ENCODE measurements around the gene MFGE8.
A peak's percentile ranks its signal among the peaks of the same experiment; 100 is the strongest.

The MFGE8 gene

GRCh38 chr15:88907111-88907510 lies 6.1 kb downstream of the MFGE8 start:
- H3K36me3 ChIP-seq = no peaks in the 10 kb centered on the region

GRCh38 chr15:88906551-88906950 lies 6.6 kb downstream of the MFGE8 start:
- H3K27ac ChIP-seq = no peak overlapping the region
- H3K36me3 ChIP-seq = no peaks in the 10 kb centered on the region
- H3K27me3 ChIP-seq = peaks cover 7% of the 10 kb centered on the region
- TF ChIP-seq CTCF (IDR thresholded peaks at IDR 0.05) = no peak
- H3K9me3 ChIP-seq = no peaks in the 10 kb centered on the region
- H3K4me3 ChIP-seq (ENCODE audit: low read depth in 1 of 2, low read length in 1 of 2) = no peak overlapping the region
- H3K4me1 ChIP-seq (ENCODE audit: control insufficient read depth in 1 of 2, insufficient read depth in 1 of 2, low read depth in 1 of 2, low read length in 1 of 2) = no peaks in the 10 kb centered on the region

More at GRCh38 chr15:88907111-88907510, 6.1 kb downstream of the MFGE8 start:
- Histone ChIP-seq H3K27me3 (peaks cover 13% of the 10 kb centered on the region), H3K4me3 (ENCODE audit: low read depth in 1 of 2, low read length in 1 of 2) (no peak overlapping the region), H3K4me1 (ENCODE audit: control insufficient read depth in 1 of 2, insufficient read depth in 1 of 2, low read depth in 1 of 2, low read length in 1 of 2) (no peaks in the 10 kb centered on the region), H3K9me3 (no peaks in the 10 kb centered on the region), H3K27ac (no peak overlapping the region)
- TF ChIP-seq CTCF (IDR thresholded peaks at IDR 0.05) = no peak

GRCh38 chr15:88906130-88906529 lies 7.0 kb downstream of the MFGE8 start:
- Histone ChIP-seq H3K9me3 (no peaks in the 10 kb centered on the region), H3K27me3 (peaks cover 3% of the 10 kb centered on the region), H3K36me3 (no peaks in the 10 kb centered on the region), H3K4me1 (ENCODE audit: control insufficient read depth in 1 of 2, insufficient read depth in 1 of 2, low read depth in 1 of 2, low read length in 1 of 2) (no peaks in the 10 kb centered on the region), H3K27ac (no peak overlapping the region), H3K4me3 (ENCODE audit: low read depth in 1 of 2, low read length in 1 of 2) (no peak overlapping the region)
- TF ChIP-seq CTCF (IDR thresholded peaks at IDR 0.05) = no peak

GRCh38 chr15:88905576-88905975 lies 7.6 kb downstream of the MFGE8 start:
- Histone ChIP-seq H3K27ac (no peak overlapping the region), H3K36me3 (no peaks in the 10 kb centered on the region), H3K27me3 (no peaks in the 10 kb centered on the region), H3K4me3 (ENCODE audit: low read depth in 1 of 2, low read length in 1 of 2) (no peak overlapping the region), H3K9me3 (no peaks in the 10 kb centered on the region), H3K4me1 (ENCODE audit: control insufficient read depth in 1 of 2, insufficient read depth in 1 of 2, low read depth in 1 of 2, low read length in 1 of 2) (no peaks in the 10 kb centered on the region)
- TF ChIP-seq CTCF (IDR thresholded peaks at IDR 0.05) = no peak

- H3K4me1 ChIP-seq (ENCODE audit: control insufficient read depth in 1 of 2, insufficient read depth in 1 of 2, low read depth in 1 of 2, low read length in 1 of 2) = no peaks in the 10 kb centered on the region
- no peaks in the 10 kb centered on the region for H3K9me3 ChIP-seq
- no peaks in the 10 kb centered on the region for H3K27me3 ChIP-seq
- H3K27ac ChIP-seq = no peak overlapping the region
- TF ChIP-seq CTCF (IDR thresholded peaks at IDR 0.05) = peak; percentile 91
- H3K4me3 ChIP-seq (ENCODE audit: low read depth in 1 of 2, low read length in 1 of 2) = no peak overlapping the region
- H3K36me3 ChIP-seq = no peaks in the 10 kb centered on the region
These were observed 8.4 kb downstream of the MFGE8 start for GRCh38 chr15:88904624-88905327.

Data from neutrophil (primary cell).